IPS-18a (cell line): ENCODE measurements around the gene PRM2.

ENCODE experiments used
- H3K27ac ChIP-seq: one replicate; pipeline ENCODE4 v1.5.1; 2013; ENCODE audit warnings: low read length
- H3K27me3 ChIP-seq: one replicate; pipeline ENCODE4 v1.6.1; 2013; ENCODE audit warnings: mild to moderate bottlenecking, low read length; ENCODE audit not compliant: control insufficient read depth, insufficient read depth
- H3K36me3 ChIP-seq: one replicate; pipeline ENCODE4 v1.6.1; 2013; ENCODE audit warnings: low read depth, low read length; ENCODE audit not compliant: control insufficient read depth
- H3K4me1 ChIP-seq: one replicate; pipeline ENCODE4 v1.6.1; 2013; ENCODE audit warnings: low read depth, low read length; ENCODE audit not compliant: control insufficient read depth
- H3K4me3 ChIP-seq: one replicate; pipeline ENCODE4 v1.5.1; 2013; ENCODE audit warnings: low read length
- H3K9ac ChIP-seq: one replicate; pipeline ENCODE4 v1.6.1; 2013; ENCODE audit warnings: mild to moderate bottlenecking, low read length, moderate library complexity
- H3K9me3 ChIP-seq: one replicate; pipeline ENCODE4 v1.6.1; 2013; ENCODE audit warnings: low read depth, low read length; ENCODE audit not compliant: control insufficient read depth

PRM2 gene

DNA sequence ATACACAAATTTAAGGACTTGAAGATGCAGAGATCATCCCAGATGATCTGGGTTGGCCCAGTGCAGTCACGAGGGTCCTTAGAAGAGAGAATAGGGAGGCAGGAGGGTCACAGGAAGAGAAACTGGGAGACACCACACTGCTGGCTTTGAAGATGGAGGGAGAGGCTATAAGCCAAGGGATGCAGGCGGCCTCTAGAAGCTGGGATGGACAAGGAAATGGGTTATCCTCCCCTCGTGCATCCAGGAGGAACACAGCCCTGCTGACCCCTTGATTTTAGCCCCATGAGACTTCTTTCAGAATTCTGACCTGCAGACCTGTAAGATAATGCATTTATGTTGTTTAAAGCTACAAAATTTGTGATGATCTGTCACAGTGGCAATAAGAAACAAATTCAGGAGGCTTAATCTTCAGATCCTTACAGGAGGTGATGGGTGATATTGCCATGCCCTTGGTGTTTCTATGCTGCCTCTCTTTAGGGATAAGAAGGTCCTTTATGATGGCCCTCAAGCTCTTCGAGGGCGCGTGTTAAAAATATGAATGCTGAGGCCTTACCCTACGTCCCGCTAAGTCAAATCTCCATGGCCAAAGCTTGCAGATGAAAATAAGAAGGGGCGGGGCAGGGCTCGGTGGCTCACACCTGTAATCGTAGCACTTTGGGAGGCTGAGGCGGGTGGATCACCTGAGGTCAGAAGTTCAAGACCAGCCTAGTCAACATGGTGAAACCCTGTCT, 1.5 kb upstream of the PRM2 start:
- H3K27me3 ChIP-seq, result no peaks in the 10 kb centered on the region
- no peak overlapping the region for H3K9ac ChIP-seq
- peaks cover 6% of the 10 kb centered on the region for H3K4me1 ChIP-seq
- H3K9me3 ChIP-seq, result no peaks in the 10 kb centered on the region
- H3K4me3 ChIP-seq, result no peak overlapping the region
- no peak overlapping the region for H3K27ac ChIP-seq
- H3K36me3 ChIP-seq, result no peaks in the 10 kb centered on the region

DNA sequence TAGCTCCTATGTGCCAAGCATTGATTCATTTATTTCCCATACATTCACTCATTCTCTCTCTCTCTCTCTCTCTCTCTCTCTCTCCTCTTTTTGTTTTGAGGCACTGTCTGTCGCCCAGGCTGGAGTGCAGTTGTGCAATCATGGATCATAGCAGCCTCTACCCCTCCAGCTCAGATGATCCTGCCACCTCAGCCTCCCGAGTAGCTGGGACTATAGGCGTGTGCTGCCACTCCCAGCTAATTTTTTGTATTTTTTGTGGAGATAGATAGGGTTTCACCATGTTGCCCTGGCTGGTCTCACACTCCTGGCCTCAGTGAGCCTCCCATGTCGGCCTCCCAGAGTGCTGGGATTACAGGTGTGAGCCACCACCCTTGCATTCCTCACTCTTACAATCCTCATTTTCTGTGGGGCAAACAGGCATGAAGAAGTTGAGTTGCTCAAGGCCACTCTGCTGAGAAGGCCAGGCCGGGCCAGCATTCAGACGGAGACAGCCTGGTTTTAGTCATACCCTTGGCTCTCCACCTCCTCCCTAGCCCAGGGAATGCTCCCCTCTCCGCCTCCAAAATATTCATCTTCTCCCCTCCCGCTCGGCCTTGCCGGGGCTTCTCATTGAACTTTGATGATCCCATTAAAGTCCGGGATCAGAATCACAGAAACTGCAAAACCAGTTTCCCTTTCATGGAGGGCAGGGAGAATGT, 765 bp upstream of the PRM2 start:
- Histone ChIP-seq H3K4me3 (no peak overlapping the region), H3K36me3 (no peaks in the 10 kb centered on the region), H3K27me3 (no peaks in the 10 kb centered on the region), H3K4me1 (peaks cover 6% of the 10 kb centered on the region), H3K9ac (no peak overlapping the region), H3K27ac (no peak overlapping the region), H3K9me3 (no peaks in the 10 kb centered on the region)

DNA sequence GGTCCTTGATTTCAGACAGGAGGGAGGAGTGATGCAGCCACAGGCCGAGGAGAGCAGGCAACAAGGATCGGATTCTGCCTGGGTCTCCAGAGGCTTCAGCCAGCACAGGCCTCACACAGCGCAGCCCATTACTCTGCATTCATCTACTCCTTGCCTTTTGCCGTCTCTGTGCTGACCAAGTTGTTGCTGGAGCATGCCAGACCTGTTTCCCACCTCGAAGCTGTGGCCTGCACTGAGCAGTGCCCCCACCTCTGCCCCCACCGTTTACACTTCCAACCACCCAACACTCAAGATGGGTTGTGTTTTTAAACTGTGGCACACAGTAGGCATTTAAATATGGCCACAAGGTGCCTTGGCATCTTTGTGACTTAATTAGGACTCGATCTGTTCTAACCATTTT, 1.3 kb downstream of the PRM2 start:
- Histone ChIP-seq H3K4me3 (no peak overlapping the region), H3K36me3 (no peaks in the 10 kb centered on the region), H3K4me1 (peaks cover 6% of the 10 kb centered on the region), H3K9ac (no peak overlapping the region), H3K27me3 (no peaks in the 10 kb centered on the region), H3K9me3 (no peaks in the 10 kb centered on the region), H3K27ac (no peak overlapping the region)

DNA sequence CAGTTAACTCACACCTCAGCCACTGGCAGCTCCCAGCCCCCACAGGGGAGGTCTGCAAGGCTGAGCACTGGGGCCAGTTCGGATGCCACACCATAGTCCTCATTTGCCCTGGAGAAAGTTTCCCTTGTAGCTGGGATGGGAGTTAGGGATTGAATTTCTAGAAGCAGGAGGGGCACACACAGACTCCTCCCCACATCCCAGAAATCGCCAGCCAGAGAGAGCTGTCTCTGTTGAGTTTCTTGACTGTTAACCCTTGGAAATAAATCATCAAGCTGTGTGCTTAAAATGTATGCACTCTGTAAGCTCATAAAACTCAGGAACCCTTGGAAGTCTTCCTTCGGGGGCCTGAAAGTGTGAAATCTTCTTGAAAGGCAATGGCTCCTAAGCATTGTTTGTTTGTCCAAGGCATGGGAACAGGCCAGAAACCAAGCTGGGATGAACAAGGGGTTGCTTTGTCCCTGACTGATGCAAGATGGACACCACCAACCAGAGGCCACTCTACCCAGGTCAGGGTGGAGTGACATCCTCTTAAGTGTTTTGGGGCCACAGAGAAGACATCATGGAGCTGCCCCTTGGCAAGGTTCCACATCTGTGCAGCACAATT, 2.5 kb downstream of the PRM2 start:
- Histone ChIP-seq H3K9ac (no peak overlapping the region), H3K4me1 (peaks cover 6% of the 10 kb centered on the region)

DNA sequence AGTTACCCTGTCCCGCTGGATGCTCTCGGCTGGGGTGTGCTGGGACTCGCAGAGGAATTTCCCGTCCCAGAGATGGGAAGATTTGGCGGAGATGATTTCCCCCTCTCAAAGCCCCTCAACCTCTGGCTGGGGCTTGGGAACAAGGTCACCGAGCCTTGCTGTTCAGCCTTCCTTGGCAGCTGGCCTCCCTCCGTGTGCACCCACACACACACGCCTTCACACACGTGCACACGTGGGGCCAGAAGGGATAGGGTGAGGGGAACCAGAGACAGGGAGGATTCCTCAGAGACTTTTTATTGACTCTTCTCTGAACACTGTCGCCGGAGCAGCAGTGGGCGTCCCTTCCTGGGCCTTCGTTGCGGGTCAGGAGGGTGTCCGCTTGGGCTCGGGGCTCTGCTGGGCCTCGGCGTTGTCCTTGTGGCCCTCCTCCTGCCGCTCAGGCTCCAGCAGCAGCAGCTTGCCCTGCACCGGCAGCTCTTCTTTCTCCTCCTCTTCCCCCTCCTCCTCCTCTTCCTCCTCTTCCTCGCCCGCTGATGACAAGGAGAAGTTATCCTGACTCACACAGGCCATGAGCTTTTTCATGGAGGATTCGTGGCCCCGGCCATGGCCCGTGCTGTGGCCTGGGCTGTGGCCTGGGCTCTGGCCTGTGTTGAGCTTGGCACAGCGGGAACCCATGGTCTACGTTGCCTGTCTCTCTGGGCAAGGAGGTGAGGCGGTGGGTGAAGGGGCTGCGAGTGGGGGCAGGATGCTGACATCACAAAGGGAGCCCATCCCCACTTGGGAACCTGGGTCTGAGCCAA, 3.2 kb downstream of the PRM2 start, which contains the start of gene PRM3:
TSS of gene PRM3 (minus strand) at position 709 of the 800 bp plus-strand sequence. CDS start at position 675, 34 bp downstream.
- Histone ChIP-seq H3K4me3 (no peak within 1 kb of the TSS), H3K36me3 (no peaks in the 10 kb centered on the region), H3K27ac (no peak within 1 kb of the TSS), H3K27me3 (no peaks in the 10 kb centered on the region), H3K9ac (no peak within 1 kb of the TSS), H3K9me3 (no peaks in the 10 kb centered on the region), H3K4me1 (peaks cover 6% of the 10 kb centered on the region)

More for the DNA sequence above, 2.5 kb downstream of the PRM2 start:
- Histone ChIP-seq H3K27me3 (no peaks in the 10 kb centered on the region), H3K4me3 (no peak overlapping the region), H3K36me3 (no peaks in the 10 kb centered on the region), H3K9me3 (no peaks in the 10 kb centered on the region), H3K27ac (no peak overlapping the region)

DNA sequence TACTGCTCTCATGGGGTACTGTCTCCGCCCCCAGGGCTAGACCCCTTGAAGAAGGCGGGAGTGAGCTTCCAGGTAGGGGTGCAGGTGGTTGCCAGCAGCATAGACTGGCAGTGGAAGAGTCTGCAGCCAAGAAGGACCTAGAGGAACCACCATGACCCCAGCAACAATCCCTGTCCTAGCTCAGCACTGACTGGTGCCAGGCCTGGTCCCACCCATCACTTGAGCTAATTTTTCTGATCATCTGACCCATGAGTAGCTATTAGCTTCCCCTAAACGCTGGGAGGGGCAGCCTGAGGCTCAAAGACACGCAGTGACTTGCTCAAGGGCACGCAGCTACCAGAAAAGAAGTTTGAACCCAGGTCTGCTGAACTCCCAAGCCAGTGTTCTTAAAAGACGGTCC, 3.8 kb downstream of the PRM2 start:
- Histone ChIP-seq H3K27ac (no peak overlapping the region), H3K9ac (no peak overlapping the region), H3K9me3 (no peaks in the 10 kb centered on the region), H3K4me1 (peaks cover 6% of the 10 kb centered on the region), H3K4me3 (no peak overlapping the region), H3K36me3 (no peaks in the 10 kb centered on the region), H3K27me3 (no peaks in the 10 kb centered on the region)

DNA sequence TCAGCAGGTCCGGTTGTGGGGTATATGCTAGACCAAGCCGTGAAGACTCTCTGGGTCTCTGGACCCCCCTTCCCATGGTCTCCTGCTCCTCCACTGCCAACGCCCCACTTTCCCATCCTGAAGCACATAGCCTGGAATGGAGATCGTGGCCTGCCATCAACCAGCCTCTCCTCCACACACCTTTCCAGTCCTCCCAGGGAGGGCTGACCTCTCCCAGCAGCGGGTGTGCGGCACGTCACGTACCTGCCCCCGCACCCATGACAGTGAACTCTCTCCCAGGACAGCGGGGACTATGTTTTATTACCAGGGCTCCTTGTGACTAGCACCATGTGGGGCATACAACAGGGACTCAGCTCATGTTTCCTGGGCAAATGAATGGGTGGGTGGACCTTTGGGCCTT, 4.7 kb downstream of the PRM2 start:
- Histone ChIP-seq H3K27ac (no peak overlapping the region), H3K9ac (no peak overlapping the region), H3K4me1 (peaks cover 6% of the 10 kb centered on the region), H3K4me3 (no peak overlapping the region), H3K9me3 (no peaks in the 10 kb centered on the region), H3K36me3 (no peaks in the 10 kb centered on the region), H3K27me3 (no peaks in the 10 kb centered on the region)

DNA sequence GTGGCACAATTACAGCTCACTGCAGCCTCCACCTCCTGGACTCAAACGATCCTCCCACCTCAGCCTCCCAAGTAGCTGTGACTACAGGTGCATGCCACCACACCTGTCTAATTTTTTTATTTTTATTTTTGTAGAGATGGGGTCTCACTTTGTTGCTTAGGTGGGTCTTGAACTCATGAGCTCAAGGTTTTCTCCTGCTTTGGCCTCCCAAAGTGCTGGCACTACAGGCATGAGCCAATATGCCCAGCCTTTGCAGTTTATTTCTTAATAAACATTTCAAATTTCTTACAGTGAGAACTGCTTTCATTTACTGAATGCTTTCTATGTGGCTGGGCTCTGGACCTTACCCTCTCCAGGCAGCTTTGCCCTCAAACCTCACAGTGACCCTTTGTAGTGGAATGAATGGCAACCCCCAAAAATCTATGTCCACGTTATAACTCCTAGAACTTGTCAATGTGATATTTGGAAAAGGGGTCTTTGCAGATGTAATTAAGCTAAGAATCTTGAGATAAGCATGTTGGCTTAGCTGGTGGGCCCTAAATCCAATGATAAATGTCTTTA, 5.6 kb downstream of the PRM2 start:
- H3K27ac ChIP-seq, result no peak overlapping the region
- H3K36me3 ChIP-seq, result no peaks in the 10 kb centered on the region
- H3K9ac ChIP-seq, result no peak overlapping the region
- no peak overlapping the region for H3K4me3 ChIP-seq
- H3K9me3 ChIP-seq, result no peaks in the 10 kb centered on the region
- H3K27me3 ChIP-seq, result no peaks in the 10 kb centered on the region
- H3K4me1 ChIP-seq, result peaks cover 6% of the 10 kb centered on the region

DNA sequence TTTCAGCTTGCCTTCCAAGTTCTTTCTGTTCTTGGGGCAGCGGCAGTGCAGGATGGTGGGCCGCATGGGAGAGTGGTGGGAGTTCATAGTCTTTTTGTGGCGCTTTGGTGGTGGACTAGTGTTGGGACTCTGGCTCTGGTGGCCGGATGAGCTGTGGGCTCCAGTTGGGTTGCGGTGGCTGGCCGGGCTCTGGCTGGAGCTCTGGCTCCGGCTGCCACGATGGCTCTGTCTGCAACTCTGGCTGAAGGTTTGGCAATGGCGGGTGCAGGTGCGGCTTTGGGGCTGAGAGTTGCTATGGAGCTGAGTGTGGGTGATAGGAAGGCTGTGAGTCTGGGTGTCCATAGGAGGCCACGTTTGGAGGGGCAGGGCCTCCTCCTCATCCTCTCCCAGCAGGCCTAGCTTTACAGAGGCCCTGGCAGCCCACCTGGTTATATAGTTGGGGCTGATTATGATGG, 7.3 kb downstream of the PRM2 start, which contains the start of gene TNP2:
TSS of gene TNP2 (minus strand) at position 405 of the 455 bp plus-strand sequence. CDS start at position 342, 63 bp downstream.
- H3K9me3 ChIP-seq, result no peaks in the 10 kb centered on the region
- no peaks in the 10 kb centered on the region for H3K27me3 ChIP-seq
- no peak within 1 kb of the TSS for H3K9ac ChIP-seq
- H3K27ac ChIP-seq, result no peak within 1 kb of the TSS
- peaks cover 4% of the 10 kb centered on the region for H3K4me1 ChIP-seq
- no peak within 1 kb of the TSS for H3K4me3 ChIP-seq
- H3K36me3 ChIP-seq, result no peaks in the 10 kb centered on the region

DNA sequence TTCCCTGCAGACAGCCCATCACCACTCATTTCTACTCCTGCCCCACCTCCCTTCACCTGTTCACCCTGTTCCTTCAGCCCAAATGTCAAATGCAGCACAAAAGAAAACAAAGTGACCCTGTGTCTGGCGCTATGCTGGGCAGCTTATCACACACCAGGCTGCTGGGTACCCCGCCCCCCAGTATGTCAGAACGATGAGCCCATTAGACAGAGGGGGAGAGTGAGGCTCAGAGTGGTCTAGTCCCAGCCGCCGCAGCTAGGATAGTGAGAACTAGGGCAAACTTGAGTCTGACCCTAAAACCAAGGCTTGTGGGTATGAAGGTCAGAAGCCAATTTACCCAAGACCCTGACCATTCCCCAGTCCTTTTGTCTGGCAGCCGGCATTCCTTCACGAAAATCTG, 11.2 kb downstream of the PRM2 start:
- no peaks in the 10 kb centered on the region for H3K4me1 ChIP-seq
- H3K4me3 ChIP-seq, result no peak overlapping the region
- H3K36me3 ChIP-seq, result no peaks in the 10 kb centered on the region
- H3K9ac ChIP-seq, result no peak overlapping the region
- no peak overlapping the region for H3K27ac ChIP-seq
- no peaks in the 10 kb centered on the region for H3K27me3 ChIP-seq
- H3K9me3 ChIP-seq, result no peaks in the 10 kb centered on the region
